KMS-11 (cell line): ENCODE measurements around the gene IRF4.

Source experiments
- H2AFZ ChIP-seq: fragments of 200-600 bp; sonication (generic); 2 replicates; pipeline ENCODE4 v1.6.1; 2016; ENCODE audit warnings: antibody characterized with exemption, mixed run types, low read depth
- H3K27ac ChIP-seq: fragments of 200-600 bp; sonication (generic); 2 replicates; pipeline ENCODE4 v1.6.1; 2016; ENCODE audit warnings: mild to moderate bottlenecking, mixed run types
- H3K27me3 ChIP-seq: fragments of 200-600 bp; sonication (generic); 2 replicates; pipeline ENCODE4 v1.6.1; 2017; ENCODE audit warnings: mild to moderate bottlenecking, low read depth, mixed run types, moderate library complexity; ENCODE audit not compliant: insufficient read depth
- H3K36me3 ChIP-seq: fragments of 200-600 bp; sonication (generic); 2 replicates; pipeline ENCODE4 v1.6.1; 2017; ENCODE audit warnings: mild to moderate bottlenecking, mixed run types; ENCODE audit not compliant: insufficient read depth
- H3K4me1 ChIP-seq: fragments of 200-600 bp; sonication (generic); 2 replicates; pipeline ENCODE4 v1.6.1; 2016; ENCODE audit warnings: mild to moderate bottlenecking, low read depth, mixed run types; ENCODE audit not compliant: poor library complexity, severe bottlenecking
- H3K4me2 ChIP-seq: fragments of 200-600 bp; sonication (generic); 2 replicates; pipeline ENCODE4 v1.7.0; 2016; ENCODE audit warnings: mild to moderate bottlenecking, mixed run types
- H3K4me3 ChIP-seq: fragments of 200-600 bp; sonication (generic); IDR thresholded peaks from 2 replicates; pipeline ENCODE4 v1.6.1; 2017; ENCODE audit warnings: low read depth, low read length, mixed read lengths; ENCODE audit not compliant: insufficient read depth
- H3K79me2 ChIP-seq: fragments of 200-600 bp; sonication (generic); 2 replicates; pipeline ENCODE4 v1.6.1; 2016; ENCODE audit warnings: low read depth, mixed run types; ENCODE audit not compliant: insufficient read depth
- H3K9ac ChIP-seq: fragments of 200-600 bp; sonication (generic); 2 replicates; pipeline ENCODE4 v1.6.1; 2016; ENCODE audit warnings: mild to moderate bottlenecking, mixed run types
- H4K20me1 ChIP-seq: fragments of 200-600 bp; sonication (generic); 2 replicates; pipeline ENCODE4 v1.6.1; 2016; ENCODE audit warnings: mild to moderate bottlenecking, mixed run types; ENCODE audit not compliant: insufficient read depth
- TF ChIP-seq, protein P1 (sequence below): fragments of 200-600 bp; sonication (generic); conservative IDR thresholded peaks from 2 replicates; pipeline ENCODE4 v1.6.1; 2017; ENCODE audit warnings: low read depth, mild to moderate bottlenecking, antibody characterized with exemption, low read length, moderate library complexity, mixed read lengths

The IRF4 gene

DNA sequence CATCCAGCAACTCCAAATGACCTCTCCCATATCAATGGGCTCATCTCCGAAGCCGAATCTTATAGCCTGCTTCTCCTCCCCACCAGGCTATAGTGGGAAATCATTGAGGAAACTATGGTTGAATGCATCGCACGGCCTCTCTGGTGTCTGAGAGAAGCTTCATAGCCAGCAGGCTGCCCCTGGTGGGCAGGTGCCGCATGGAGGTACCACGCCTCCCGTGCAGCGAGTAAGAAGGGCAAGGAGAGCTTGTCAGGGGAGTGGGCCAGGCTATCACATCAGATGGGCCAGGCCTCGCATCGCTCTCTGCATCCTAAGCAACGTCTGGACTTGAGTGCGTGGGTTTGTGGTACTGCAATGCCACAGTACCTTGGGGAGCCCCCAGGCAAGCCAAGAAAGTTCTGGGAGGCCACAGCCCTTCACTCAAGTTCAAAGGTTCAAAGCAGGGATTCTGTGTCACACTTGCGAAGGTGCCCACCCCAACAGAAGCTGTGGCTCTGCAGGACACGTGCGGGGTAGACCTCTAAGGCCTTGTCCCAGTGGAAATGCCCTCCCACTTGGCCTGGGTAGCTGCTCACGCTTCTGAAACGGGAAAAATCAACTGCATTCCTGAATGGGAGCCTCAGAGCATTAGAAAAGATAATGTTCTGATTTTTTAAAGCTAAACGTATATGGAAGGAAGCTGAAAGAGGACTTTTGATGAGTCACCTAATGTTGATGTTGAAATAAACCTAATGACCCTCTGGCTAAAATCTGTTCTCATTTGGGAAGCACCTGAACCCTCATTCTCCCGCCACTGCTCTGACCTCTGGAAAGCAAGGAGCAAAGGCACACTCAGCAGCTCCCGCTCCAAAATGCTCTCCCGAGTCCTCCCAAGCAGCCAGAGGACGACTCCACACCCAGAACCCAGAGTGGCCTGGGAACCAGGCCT, 8.4 kb upstream of the IRF4 start:
- Histone ChIP-seq H3K36me3 (no peaks in the 10 kb centered on the region), H4K20me1 (no peaks in the 10 kb centered on the region), H3K9ac (no peak overlapping the region), H3K79me2 (no peaks in the 10 kb centered on the region), H3K4me2 (no peak overlapping the region), H3K4me3 (no peak overlapping the region), H2AFZ (no peak overlapping the region), H3K27me3 (no peaks in the 10 kb centered on the region), H3K27ac (no peak overlapping the region), H3K4me1 (peaks cover 12% of the 10 kb centered on the region)
- TF ChIP-seq, protein P1, sequence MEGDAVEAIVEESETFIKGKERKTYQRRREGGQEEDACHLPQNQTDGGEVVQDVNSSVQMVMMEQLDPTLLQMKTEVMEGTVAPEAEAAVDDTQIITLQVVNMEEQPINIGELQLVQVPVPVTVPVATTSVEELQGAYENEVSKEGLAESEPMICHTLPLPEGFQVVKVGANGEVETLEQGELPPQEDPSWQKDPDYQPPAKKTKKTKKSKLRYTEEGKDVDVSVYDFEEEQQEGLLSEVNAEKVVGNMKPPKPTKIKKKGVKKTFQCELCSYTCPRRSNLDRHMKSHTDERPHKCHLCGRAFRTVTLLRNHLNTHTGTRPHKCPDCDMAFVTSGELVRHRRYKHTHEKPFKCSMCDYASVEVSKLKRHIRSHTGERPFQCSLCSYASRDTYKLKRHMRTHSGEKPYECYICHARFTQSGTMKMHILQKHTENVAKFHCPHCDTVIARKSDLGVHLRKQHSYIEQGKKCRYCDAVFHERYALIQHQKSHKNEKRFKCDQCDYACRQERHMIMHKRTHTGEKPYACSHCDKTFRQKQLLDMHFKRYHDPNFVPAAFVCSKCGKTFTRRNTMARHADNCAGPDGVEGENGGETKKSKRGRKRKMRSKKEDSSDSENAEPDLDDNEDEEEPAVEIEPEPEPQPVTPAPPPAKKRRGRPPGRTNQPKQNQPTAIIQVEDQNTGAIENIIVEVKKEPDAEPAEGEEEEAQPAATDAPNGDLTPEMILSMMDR: no peak

DNA sequence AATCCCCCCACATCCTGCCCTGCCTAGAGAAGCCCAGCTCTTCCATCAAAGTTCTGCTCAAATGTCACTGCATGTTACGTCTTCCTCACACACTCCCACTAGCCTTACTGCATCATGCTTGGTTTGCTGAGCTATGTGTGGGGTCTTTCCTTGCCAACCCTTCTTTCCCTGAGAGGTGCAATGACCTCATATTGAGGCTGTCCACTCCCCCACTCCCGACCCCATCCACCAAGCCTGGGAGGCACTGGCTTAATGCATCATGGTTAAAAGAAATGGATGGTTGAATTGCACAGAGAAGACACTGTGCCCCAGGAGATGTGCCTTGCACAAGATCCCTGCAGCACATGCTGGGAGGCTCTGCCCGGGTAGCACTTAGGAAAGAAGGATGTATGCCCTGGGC, 7.7 kb upstream of the IRF4 start:
- Histone ChIP-seq H3K36me3 (no peaks in the 10 kb centered on the region), H3K4me2 (no peak overlapping the region), H3K79me2 (no peaks in the 10 kb centered on the region), H4K20me1 (no peaks in the 10 kb centered on the region), H3K27me3 (no peaks in the 10 kb centered on the region), H3K9ac (no peak overlapping the region), H3K4me1 (peaks cover 19% of the 10 kb centered on the region), H3K4me3 (no peak overlapping the region), H2AFZ (no peak overlapping the region), H3K27ac (no peak overlapping the region)
- TF ChIP-seq, protein P1: no peak

GRCh38 chr6:384898-385297, 6.7 kb upstream of the IRF4 start:
- Histone ChIP-seq H3K4me3 (no peak overlapping the region), H3K36me3 (no peaks in the 10 kb centered on the region), H3K9ac (no peak overlapping the region), H4K20me1 (no peaks in the 10 kb centered on the region), H3K79me2 (peaks cover 1% of the 10 kb centered on the region; the same call in 1 of the 2 replicates), H3K4me1 (peaks cover 23% of the 10 kb centered on the region), H2AFZ (no peak overlapping the region), H3K27ac (no peak overlapping the region), H3K4me2 (no peak overlapping the region), H3K27me3 (no peaks in the 10 kb centered on the region)
- TF ChIP-seq, protein P1: no peak

DNA sequence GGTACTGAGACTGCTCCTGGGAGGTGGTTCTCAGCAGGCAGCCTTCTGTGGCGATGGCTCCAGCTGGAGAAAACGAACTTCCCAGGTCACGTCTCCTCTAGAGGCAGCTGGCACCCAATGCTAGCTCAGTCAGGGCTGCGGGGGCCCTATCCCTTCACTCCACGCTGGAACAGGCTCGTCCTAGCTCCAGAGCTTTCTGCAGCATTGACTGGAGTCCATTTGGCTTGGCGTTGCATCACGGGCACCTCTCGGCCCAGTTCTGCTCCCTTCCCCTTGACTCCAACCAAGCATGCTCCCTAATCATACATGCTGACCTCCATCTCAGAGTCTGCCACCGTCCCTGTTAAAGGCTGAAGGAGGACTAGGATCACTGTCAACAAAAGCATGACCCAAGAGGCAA, 5.9 kb upstream of the IRF4 start:
- Histone ChIP-seq H3K4me1 (peaks cover 31% of the 10 kb centered on the region), H3K27me3 (no peaks in the 10 kb centered on the region), H3K4me2 (no peak overlapping the region)

More for the DNA sequence above, 5.9 kb upstream of the IRF4 start:
- TF ChIP-seq, protein P1: no peak
- Histone ChIP-seq H3K9ac (no peak overlapping the region), H2AFZ (no peak overlapping the region), H3K79me2 (peaks cover 8% of the 10 kb centered on the region; the same call in 1 of the 2 replicates), H4K20me1 (no peaks in the 10 kb centered on the region), H3K4me3 (no peak overlapping the region), H3K36me3 (no peaks in the 10 kb centered on the region), H3K27ac (no peak overlapping the region)
